SW480 (cell line): Measurements from ENCODE around the gene PLEKHD1.

Experiments
- DNase-seq: peaks from one replicate; pipeline ENCODE4 v3.0.0-alpha.2; 2016; ENCODE audit warnings: low spot score

The PLEKHD1 gene

GRCh38 chr14:69547701-69548348, 63.3 kb downstream of the PLEKHD1 start:
- no peak for DNase-seq

GRCh38 chr14:69548566-69548965, 64.0 kb downstream of the PLEKHD1 start:
- no peak for DNase-seq

GRCh38 chr14:69551511-69551910, 67.0 kb downstream of the PLEKHD1 start:
- no peak for DNase-seq

- no peak for DNase-seq
Observed at GRCh38 chr14:69553252-69553651, 68.7 kb downstream of the PLEKHD1 start.

DNA sequence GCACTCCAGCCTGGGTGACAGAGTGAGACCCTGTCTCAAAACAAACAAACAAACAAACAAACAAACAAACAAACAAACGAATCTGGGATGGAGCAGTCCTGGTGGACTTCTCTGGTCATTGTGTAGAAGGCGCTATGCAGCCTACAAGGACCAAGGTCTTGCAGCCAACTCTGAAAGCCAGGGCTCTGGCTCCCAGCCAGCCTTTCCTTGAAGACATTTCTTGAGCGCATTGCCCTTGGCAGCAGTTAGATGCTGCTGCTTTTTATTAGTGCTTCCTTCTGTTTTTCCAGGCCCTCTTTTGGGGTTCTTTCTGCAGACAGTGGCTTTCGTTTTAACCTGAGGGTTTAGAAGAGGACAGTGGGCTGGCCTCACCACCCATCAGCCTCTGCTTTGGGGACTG, 70.0 kb downstream of the PLEKHD1 start:
- no peak for DNase-seq

DNA sequence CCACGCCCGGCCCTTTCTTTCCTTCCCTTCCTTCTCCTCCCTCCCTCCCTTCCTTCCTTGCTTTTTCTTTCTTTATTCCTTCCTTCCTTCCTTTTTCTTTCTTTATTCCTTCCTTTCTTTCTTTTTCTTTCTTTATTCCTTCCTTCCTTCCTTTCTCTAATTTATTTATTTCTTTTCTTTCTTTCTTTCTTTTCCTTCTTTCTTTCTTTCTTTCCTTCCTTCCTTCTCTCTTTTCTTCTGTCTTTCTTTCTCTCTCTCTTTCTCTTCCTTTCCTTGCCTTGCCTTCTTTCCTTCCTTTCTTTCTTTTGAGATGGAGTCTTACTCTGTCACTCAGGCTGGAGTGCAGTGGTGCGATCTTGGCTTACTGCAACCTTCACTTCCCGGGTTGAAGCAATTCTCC, 74.2 kb downstream of the PLEKHD1 start:
- no peak for DNase-seq

DNA sequence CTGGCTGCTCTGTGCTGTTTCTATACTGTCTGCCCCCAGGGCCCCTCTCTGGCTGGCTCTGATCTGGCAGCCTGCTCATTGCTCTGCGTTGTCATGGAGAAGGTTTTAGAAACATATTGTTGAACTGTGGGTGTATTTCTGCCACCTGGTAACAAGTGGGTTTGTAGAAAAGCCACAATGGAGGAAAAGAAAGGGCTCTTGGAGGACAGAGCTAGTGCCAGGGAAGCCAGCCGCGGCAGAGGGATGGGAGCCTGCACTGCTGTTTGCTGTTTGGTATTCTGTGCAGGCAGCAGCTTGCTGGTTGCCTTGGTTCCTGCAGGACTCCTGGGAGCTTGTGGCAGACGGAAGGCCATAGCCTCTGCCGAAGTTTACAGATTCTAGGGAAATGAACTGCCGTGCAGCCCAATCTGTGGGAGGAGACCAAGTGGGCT, 75.1 kb downstream of the PLEKHD1 start:
- DNase-seq, result no peak

- DNase-seq, result no peak
Observed at GRCh38 chr14:69560826-69561225, 76.3 kb downstream of the PLEKHD1 start.

DNA sequence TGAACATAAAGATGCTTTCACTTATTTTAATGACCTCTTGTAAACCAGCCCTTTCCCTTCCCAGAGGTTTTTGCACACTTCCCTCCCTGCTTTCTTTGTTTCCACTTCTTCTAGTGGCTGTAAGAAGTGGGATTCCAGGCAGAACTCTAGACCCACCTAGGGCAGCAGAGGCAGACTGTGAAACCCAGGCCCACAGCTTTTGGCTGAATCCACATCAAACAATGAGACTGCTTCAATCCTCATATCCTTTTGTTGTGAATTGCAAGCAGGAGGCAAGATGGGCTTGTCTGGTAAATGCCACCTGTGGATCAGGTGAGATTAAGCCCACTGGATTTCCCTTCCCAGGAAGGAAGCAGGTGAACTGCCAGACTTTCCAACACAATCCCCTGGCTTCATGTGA, 77.4 kb downstream of the PLEKHD1 start:
- DNase-seq, result no peak

GRCh38 chr14:69567563-69567962, 83.0 kb downstream of the PLEKHD1 start:
- DNase-seq, result no peak

- DNase-seq, result no peak
Observed at GRCh38 chr14:69569859-69570258, 85.3 kb downstream of the PLEKHD1 start.

DNA sequence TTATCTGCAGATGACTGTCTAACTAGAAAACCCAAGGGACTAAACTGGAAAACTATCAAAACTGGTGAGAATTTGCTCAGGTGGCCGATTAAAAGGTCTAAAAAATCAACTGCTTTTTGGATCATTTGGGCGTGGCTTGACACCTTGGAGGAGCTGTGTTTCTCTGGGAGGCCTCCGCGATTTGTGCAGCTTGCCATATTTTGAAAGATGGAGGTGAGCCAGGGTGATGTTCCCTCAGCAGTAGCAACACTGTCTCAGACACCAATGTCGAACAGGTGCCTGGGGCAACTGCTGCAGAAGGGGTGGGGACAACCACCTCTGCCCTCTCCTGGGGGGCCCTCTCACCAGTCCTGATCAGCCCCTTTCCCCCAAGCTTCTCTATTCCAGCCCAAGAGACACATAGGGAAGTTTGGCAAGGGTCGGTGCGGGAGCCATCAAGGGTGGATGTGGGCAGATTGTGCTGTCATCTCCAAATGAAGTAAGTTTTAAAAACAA, 86.4 kb downstream of the PLEKHD1 start:
- DNase-seq, result no peak

- DNase-seq, result no peak
Observed at GRCh38 chr14:69571449-69572029, 87.0 kb downstream of the PLEKHD1 start.

DNA sequence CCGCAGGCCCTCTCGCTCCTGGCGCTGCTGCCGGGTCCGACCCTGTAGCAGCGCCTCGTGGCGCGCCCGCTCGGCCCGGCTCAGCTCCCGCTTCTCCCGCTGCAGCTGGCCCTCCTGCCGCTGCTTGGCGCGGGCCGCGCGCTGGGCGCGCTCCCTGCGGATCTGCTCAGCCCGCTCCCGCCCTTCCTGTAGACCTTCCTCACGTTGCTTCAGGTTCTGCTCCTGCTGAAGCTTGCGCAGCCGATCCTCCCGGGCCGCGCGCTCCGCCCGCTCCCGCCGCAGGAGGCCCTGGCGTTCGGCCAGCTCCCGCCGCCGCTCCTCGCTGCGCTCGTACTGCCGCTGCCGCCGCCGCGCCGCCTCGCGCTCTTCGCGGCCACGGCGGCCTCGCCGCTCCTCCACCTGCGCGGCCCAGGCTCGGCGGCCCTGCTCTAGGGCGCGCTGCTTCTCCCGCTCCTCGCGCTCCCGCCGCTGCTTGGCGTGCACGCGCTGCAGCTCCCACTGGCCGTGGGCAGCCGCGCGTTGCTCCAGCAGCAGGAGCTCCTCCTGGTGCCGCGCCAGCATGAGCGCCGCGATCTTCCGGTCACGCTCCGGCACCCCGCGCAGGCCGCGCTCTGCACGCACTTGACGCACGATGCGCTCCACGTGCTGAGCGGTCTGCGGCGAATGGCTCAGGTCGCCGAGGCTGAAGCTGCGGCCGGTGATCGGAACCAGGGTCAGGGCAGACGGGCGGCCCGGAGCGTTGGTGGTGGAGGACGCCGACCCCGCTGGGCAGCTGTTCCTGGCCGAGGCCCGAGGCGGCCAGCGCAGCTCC, 87.7 kb downstream of the PLEKHD1 start:
- peak; percentile 70 for DNase-seq

- no peak for DNase-seq
Observed at GRCh38 chr14:69572841-69573135, 88.3 kb downstream of the PLEKHD1 start.

DNA sequence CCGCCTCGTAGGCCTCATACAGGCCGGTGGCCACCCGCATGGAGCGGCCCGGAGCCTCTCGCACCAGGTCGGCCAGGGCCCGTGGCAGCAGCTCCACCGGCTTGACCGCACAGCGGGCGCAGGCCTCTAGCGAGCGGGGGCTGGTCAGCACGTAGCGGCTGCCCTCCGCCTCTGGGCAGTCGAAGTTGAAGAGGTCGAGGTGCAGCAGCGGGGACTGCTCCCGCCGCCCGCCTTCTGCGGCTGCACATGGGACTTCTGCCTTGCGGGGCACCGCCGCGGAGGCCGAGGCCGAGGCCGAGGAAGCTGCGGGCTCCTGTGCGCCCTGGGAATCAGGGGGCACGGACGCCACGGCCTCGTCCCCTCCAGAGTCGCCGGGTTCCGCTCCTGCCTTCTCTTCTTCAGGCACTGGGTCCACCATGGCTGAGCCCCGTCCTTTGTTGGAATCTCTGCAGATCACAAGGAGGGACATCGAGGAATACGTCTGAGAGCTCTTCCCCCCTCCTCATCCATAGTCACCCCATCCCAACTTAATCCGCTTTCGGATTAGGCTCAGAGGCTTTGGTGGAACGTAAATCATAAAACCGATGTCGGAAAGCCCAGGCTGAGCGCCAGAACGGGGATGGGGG, 88.8 kb downstream of the PLEKHD1 start:
- no peak for DNase-seq

- DNase-seq, result peak; percentile 49
Observed at GRCh38 chr14:69573831-69574262, 89.3 kb downstream of the PLEKHD1 start.

DNA sequence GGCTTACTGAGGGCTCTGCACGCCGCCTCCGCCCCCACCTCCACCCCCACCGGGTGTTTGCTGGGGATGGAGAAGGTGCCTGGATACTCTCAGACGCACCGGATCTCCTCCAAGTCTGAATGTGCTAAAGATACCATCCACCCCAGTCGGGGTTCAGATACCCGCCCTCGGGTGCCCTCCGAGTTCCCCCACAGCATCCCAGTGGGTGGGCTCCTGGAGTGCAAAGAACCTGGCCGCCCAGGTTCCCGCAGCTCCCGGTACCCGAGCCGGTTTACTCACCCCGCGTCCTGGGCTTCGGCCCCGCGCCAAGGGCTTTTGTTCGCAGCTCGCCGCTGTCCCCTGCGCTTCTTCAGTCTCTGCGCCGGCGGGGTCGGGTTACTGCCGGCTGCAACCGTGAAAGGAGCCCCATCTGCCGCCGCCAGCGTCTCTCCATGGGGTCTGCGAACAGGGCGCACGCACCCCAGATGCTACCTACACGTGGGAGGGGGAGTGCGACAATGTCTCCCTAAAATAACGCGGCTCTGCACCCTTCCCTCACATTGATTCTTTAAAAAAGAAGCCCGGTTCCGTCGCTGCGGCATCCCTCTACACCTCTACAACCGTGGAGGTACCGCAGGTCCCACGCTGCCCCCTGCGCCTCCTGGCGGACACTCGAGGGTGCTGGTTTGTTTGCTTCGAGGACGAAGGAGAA, 89.9 kb downstream of the PLEKHD1 start, which contains the start of gene CCDC177:
Gene CCDC177 (minus strand): TSS at position 609 of the 691 bp plus-strand sequence. CDS start 1,249 bp downstream, outside the sequence.
- peak; percentile 67 for DNase-seq

DNA sequence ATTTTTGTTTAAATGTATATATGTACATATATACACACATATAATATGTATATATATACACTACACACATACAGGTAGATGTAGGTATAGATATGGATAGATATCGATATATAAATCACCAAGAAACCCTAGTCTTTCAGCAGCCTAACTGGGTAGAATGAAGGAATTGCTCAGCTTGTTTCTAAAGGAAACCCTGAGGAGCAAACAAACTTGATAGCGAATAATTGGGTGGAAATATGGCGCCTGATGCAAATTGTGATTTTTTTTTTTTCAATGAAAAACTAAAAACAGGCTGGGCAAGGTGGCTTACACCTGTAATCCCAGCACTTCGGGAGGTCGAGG, 90.4 kb downstream of the PLEKHD1 start:
- DNase-seq, result no peak

DNA sequence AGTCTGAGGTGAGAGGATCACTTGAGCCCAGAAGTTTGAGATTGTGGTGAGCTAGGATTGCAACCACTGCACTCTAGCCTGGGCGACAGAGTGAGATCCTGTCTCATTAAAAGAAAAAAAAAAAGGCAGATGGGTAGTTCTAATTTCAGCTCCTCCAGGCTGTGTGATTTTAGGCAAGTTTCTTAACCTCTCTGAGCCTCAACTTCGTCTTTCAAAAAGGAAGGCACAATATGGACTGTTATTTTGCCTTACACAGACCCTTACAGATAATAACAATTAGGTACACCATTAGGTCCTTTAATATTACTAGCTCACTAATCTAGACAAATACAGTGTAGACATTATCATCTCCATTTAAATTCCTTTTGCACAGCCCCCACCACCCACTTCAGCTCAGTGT, 94.9 kb downstream of the PLEKHD1 start:
- no peak for DNase-seq

DNA sequence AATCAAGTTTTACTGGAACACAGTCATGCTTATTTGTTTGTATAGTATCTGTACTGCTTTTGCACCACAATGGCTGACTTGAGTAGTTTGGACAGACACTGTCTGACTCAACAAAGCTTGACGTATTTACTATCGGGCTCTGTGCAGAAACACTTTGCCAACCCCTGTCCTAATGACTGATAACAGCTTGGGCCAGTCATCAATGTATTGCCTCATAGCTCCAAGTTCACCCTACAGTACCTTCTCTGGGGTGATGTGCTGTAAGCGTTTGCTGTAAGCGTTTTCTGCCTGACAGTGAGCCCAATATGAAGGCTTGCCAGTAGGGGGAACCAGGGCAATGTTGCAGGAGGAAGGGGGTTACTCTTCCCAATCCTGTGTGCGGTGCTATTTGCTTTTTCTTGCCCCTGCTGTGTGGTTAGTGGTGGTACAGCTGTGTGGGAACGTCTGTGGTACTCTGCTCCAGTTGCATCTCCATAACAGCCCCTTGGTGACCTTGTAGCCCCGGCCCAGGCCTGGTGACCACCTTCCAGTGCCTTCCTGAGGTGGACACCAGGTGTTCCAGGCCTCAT, 95.6 kb downstream of the PLEKHD1 start:
- DNase-seq, result peak; percentile 42
